Left colon (tissue), 2 donors: ENCODE measurements around the gene CD164L2. TPM values are rescaled to one million over a fixed set of nuclear protein-coding genes. Genes with fewer than 3 reads are reported as not detected.
A peak's percentile ranks its signal among the peaks of the same experiment; 100 is the strongest.

Experiments used
- ATAC-seq: fragments of 200-7000 bp; cut with Tn5 transposase; one replicate; pipeline ENCODE4 v1.9.1; 2020; ENCODE audit warnings: mild to moderate bottlenecking, moderate library complexity
- DNase-seq, 2 donors: peaks; one replicate each; pipeline ENCODE4 v3.0.0-alpha.2; 2020
- intact Hi-C, 2 donors: fragments of 100-400 bp; cut with DNase I in 1 of 2; cut with micrococcal nuclease in 1 of 2; formaldehyde crosslinking; loops; one replicate each; pipeline versions ENCODE4 v1.11.2 to v1.14.0; 2022; cut with DNase I, micrococcal nuclease
- total RNA-seq, 2 donors: library from RNA; stranded (reverse); fragmentation: NEBNext Ultra II Directional; extraction: Animal tissue kit (Norgen Biotek cat#: 25700); gene quantifications; one replicate each; pipeline ENCODE4 v1.2.1, GENCODE V29; 2021
- donor health status: DM: no; HTN: no; CAD: no.
- donor health status: DM: yes; HTN: yes; CAD: no.

Gene CD164L2
- total RNA-seq, 2 donors from 2014 or later = 0.47 to 2.0 TPM

GRCh38 chr1:27357281-27358037, 25.7 kb downstream of the CD164L2 start:
- peak; percentile 68 to 80 for DNase-seq
- peak; percentile 77 for ATAC-seq
- intact Hi-C loops = no loop called here

- DNase-seq (peak; percentile 89 to 91), ATAC-seq (peak; percentile 90)
- intact Hi-C loops = no loop called here
Measured at GRCh38 chr1:27356619-27357280, 26.4 kb downstream of the CD164L2 start.

- intact Hi-C loops = no loop called here
- ATAC-seq = no peak
- DNase-seq = no peak
Measured at GRCh38 chr1:27356277-27356618, 26.9 kb downstream of the CD164L2 start.

- intact Hi-C loops = no loop called here
- ATAC-seq (no peak), DNase-seq (no peak)
Measured at GRCh38 chr1:27355683-27356082, 27.4 kb downstream of the CD164L2 start.

GRCh38 chr1:27353629-27354028, 29.5 kb downstream of the CD164L2 start:
- intact Hi-C loops = no loop called here
- DNase-seq (no peak), ATAC-seq (no peak)

- ATAC-seq (no peak), DNase-seq (no peak)
- intact Hi-C loops = no loop called here
Measured at GRCh38 chr1:27353166-27353565, 30.0 kb downstream of the CD164L2 start.

GRCh38 chr1:27351541-27352107, 31.5 kb downstream of the CD164L2 start:
- ATAC-seq = peak; percentile 9
- DNase-seq = no peak
- intact Hi-C loops = no loop called here

GRCh38 chr1:27350663-27351540, 32.2 kb downstream of the CD164L2 start:
- DNase-seq = peak in 1 of 2 donors; percentile 55
- ATAC-seq = peak; percentile 16
- intact Hi-C loops = no loop called here

GRCh38 chr1:27349784-27350662, 33.1 kb downstream of the CD164L2 start:
- intact Hi-C loops = no loop called here
- peak; percentile 84 for ATAC-seq
- peak; percentile 71 to 79 for DNase-seq

GRCh38 chr1:27348861-27349783, 34.0 kb downstream of the CD164L2 start:
- peak; percentile 86 for ATAC-seq
- intact Hi-C loops = no loop called here
- peak; percentile 79 to 81 for DNase-seq

- no peak for ATAC-seq
- DNase-seq = no peak
- intact Hi-C loops = no loop called here
Measured at GRCh38 chr1:27346991-27347624, 36.0 kb downstream of the CD164L2 start.

GRCh38 chr1:27346357-27346756, 36.8 kb downstream of the CD164L2 start:
- intact Hi-C loops = no loop called here

GRCh38 chr1:27345272-27345671, 37.9 kb downstream of the CD164L2 start:
- intact Hi-C loops = no loop called here
- no peak for ATAC-seq
- DNase-seq = no peak

More at GRCh38 chr1:27346357-27346756, 36.8 kb downstream of the CD164L2 start:
- no peak for DNase-seq
- no peak for ATAC-seq

GRCh38 chr1:27343639-27344025, 39.5 kb downstream of the CD164L2 start:
- intact Hi-C loops = no loop called here
- DNase-seq (no peak), ATAC-seq (no peak)

- intact Hi-C loops = no loop called here
- ATAC-seq (peak; percentile 57), DNase-seq (peak in 1 of 2 donors; percentile 63)
Measured at GRCh38 chr1:27342778-27343638, 40.1 kb downstream of the CD164L2 start.

GRCh38 chr1:27342391-27342777, 40.7 kb downstream of the CD164L2 start:
- ATAC-seq = peak; percentile 55
- intact Hi-C loops = no loop called here
- DNase-seq = no peak
